GM12873 (cell line): Measurements from ENCODE around the gene BABAM1.

ENCODE experiments used
- TF ChIP-seq, protein P1 (sequence below): IDR thresholded peaks from 2 replicates; pipeline ENCODE4 v1.5.1; 2012; ENCODE audit warnings: low read depth, mild to moderate bottlenecking, moderate library complexity, low read length, control low read depth; ENCODE audit not compliant: insufficient read depth; ENCODE audit errors: missing control alignments

The BABAM1 gene

GRCh38 chr19:17255150-17255621 lies 12.1 kb upstream of the BABAM1 start:
- TF ChIP-seq, protein P1, sequence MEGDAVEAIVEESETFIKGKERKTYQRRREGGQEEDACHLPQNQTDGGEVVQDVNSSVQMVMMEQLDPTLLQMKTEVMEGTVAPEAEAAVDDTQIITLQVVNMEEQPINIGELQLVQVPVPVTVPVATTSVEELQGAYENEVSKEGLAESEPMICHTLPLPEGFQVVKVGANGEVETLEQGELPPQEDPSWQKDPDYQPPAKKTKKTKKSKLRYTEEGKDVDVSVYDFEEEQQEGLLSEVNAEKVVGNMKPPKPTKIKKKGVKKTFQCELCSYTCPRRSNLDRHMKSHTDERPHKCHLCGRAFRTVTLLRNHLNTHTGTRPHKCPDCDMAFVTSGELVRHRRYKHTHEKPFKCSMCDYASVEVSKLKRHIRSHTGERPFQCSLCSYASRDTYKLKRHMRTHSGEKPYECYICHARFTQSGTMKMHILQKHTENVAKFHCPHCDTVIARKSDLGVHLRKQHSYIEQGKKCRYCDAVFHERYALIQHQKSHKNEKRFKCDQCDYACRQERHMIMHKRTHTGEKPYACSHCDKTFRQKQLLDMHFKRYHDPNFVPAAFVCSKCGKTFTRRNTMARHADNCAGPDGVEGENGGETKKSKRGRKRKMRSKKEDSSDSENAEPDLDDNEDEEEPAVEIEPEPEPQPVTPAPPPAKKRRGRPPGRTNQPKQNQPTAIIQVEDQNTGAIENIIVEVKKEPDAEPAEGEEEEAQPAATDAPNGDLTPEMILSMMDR, result no peak

- TF ChIP-seq, protein P1, result no peak
Observed at GRCh38 chr19:17256130-17256529, 11.1 kb upstream of the BABAM1 start.

GRCh38 chr19:17259118-17259780 lies 8.0 kb upstream of the BABAM1 start:
- TF ChIP-seq, protein P1, result no peak

DNA sequence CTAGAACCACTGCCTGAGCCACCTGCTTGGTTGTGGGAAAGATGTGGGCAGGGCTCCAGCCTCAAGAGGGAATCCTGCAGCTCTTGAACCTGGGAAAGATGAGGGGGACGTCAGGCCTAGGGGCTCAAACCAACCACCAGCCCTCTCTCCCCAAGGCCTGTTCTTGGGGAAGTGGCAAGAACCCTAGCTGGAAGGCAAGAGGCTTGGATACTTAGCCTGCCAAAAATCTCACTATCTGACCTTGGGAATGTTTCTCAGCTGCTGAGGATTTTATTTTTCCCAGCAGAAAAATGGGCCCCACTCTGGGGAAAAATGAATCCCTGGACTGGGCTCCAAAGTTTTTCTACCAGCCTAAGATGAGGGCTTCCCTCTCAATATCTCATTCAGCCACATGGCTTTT lies 7.3 kb upstream of the BABAM1 start:
- TF ChIP-seq, protein P1, result no peak

- TF ChIP-seq, protein P1, result peak; percentile 99
Observed at GRCh38 chr19:17260842-17261325, 6.4 kb upstream of the BABAM1 start.

- TF ChIP-seq, protein P1, result no peak
Observed at GRCh38 chr19:17262557-17262956, 4.7 kb upstream of the BABAM1 start.

- TF ChIP-seq, protein P1, result no peak
Observed at GRCh38 chr19:17263712-17264640, 3.3 kb upstream of the BABAM1 start.
